GM12878 (cell line): ENCODE results near the gene RPS19BP1. TPM values are rescaled to one million over a fixed set of nuclear protein-coding genes. Genes with fewer than 3 reads are reported as not detected.

Source experiments
- CEBPB ChIP-seq, 2 experiments: fragments of 150-350 bp in 1 of 2; IDR thresholded peaks; 2 replicates each; pipeline ENCODE4 v1.6.1; 2012 to 2014; ENCODE audit warnings: low read depth in 2 of 2, low read length in 2 of 2, borderline replicate concordance in 1 of 2, inconsistent platforms in 1 of 2
- CREB1 ChIP-seq: IDR thresholded peaks from 2 replicates; pipeline ENCODE4 v1.6.1; 2012; ENCODE audit warnings: low read depth, mild to moderate bottlenecking, inconsistent platforms
- CUX1 ChIP-seq: IDR thresholded peaks from 2 replicates; pipeline ENCODE4 v1.6.1; 2012; ENCODE audit warnings: improper control_type of control experiment, low read depth, low read length; ENCODE audit not compliant: insufficient replicate concordance
- EED ChIP-seq: sonication (generic); IDR thresholded peaks from 2 replicates; pipeline ENCODE4 v1.6.1; 2016; ENCODE audit warnings: antibody characterized with exemption, low read depth
- GABPA ChIP-seq: IDR thresholded peaks from 2 replicates; pipeline ENCODE4 v1.6.1; 2014; ENCODE audit warnings: antibody characterized with exemption, low read depth, mild to moderate bottlenecking, inconsistent platforms
- KDM1A ChIP-seq: fragments of 200-600 bp; sonication (generic); IDR thresholded peaks from 2 replicates; pipeline ENCODE4 v1.6.1; 2016; ENCODE audit warnings: borderline replicate concordance
- MTA2 ChIP-seq: fragments of 450-650 bp; IDR thresholded peaks from 2 replicates; pipeline ENCODE4 v1.6.1; 2016; ENCODE audit warnings: low read depth, mild to moderate bottlenecking, moderate library complexity
- RCOR1 ChIP-seq: conservative IDR thresholded peaks from 2 replicates; pipeline ENCODE4 v1.6.1; 2012; ENCODE audit warnings: low read depth, low read length, improper control_type of control experiment
- RELA ChIP-seq: fragments of 450-650 bp; IDR thresholded peaks from 2 replicates; pipeline ENCODE4 v1.8.0; 2014; ENCODE audit warnings: borderline replicate concordance; ENCODE audit not compliant: partially characterized antibody
- SP1 ChIP-seq: IDR thresholded peaks from one replicate; pipeline ENCODE4 v1.6.1; 2011; ENCODE audit warnings: low read depth, low read length
- SREBF1 ChIP-seq: IDR thresholded peaks from 2 replicates; pipeline ENCODE4 v1.6.1; 2012; ENCODE audit warnings: mild to moderate bottlenecking, low read length
- TBL1XR1 ChIP-seq: IDR thresholded peaks from 2 replicates; pipeline ENCODE4 v1.6.1; 2012; ENCODE audit warnings: low read depth, low read length, improper control_type of control experiment
- TCF12 ChIP-seq: IDR thresholded peaks from 2 replicates; pipeline ENCODE4 v1.6.1; 2011; ENCODE audit warnings: low read depth, mild to moderate bottlenecking, low read length
- TCF7 ChIP-seq: IDR thresholded peaks from 2 replicates; pipeline ENCODE4 v1.6.1; 2014; ENCODE audit warnings: antibody characterized with exemption, borderline replicate concordance
- YY1 ChIP-seq: IDR thresholded peaks from 2 replicates; pipeline ENCODE4 v1.6.1; 2011; ENCODE audit warnings: low read depth, mild to moderate bottlenecking, low read length
- ZZZ3 ChIP-seq: IDR thresholded peaks from 2 replicates; pipeline ENCODE4 v1.6.1; 2011; ENCODE audit warnings: low read depth; ENCODE audit not compliant: control insufficient read depth, insufficient read length
- polyA plus RNA-seq, 11 experiments: library from polyadenylated mRNA; depleted of rRNA in 4 of 11; unstranded in 6 of 11; stranded (reverse) in 5 of 11; fragments of >200 nt; fragmentation: Nextera tagmentation in 4 of 11; fragmentation: Illumina TruSeq in 1 of 11; extraction: Ambion mirVana in 4 of 11; extraction: Trizol in 1 of 11; gene quantifications; 1 replicate in 1 of 11; 2 replicates in 10 of 11; pipeline versions ENCODE4 v1.2.1 to v1.2.3, GENCODE V29; 2011 to 2016; ENCODE audit warnings: inconsistent platforms in 2 of 11, missing spikeins in 2 of 11, low read depth in 1 of 11
- total RNA-seq, 4 experiments: library from RNA; depleted of rRNA in 3 of 4; stranded (reverse); fragments of >200 nt in 3 of 4; fragmentation: Illumina TruSeq in 1 of 4; extraction: Trizol in 1 of 4; gene quantifications; 2 replicates each; pipeline versions ENCODE4 v1.2.1 to v1.2.3, GENCODE V29; 2013 to 2021
- TF ChIP-seq, protein P1 (sequence below): fragments of 450-650 bp; IDR thresholded peaks from 2 replicates; pipeline ENCODE4 v1.6.1; 2017; ENCODE audit warnings: antibody characterized with exemption, mild to moderate bottlenecking, moderate library complexity
- TF ChIP-seq, protein P2 (sequence below): fragments of 450-650 bp; conservative IDR thresholded peaks from 2 replicates; pipeline ENCODE4 v1.6.1; 2017; ENCODE audit warnings: mild to moderate bottlenecking, moderate library complexity
- TF ChIP-seq, protein P3 (sequence below): fragments of 450-650 bp; IDR thresholded peaks from 2 replicates; pipeline ENCODE4 v1.6.1; 2017; ENCODE audit warnings: borderline replicate concordance

The RPS19BP1 gene
- total and polyA plus RNA-seq, 10 of the 15 experiments (the other 5 are each of a cell fraction or from before 2014, with no cell fraction given) = 2.7 to 206 (median 78.6) TPM

DNA sequence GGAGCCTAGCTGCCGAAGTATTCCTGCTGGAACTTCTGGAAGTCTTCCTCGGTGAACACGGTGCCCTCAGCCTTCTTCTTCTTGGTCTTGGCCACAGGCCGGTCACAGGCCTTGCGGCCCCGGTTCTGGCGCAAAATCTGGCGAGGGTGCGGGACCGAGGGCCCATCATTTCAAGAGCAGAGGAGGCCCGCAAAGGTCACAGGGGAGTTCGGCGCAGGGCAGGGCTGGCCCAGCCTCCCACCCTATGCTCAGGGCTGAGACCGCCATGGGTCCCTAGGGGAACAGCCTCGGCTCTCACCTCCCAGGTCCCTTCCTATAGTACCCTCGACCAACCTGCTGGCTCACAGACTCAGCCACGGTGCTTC lies 3.1 kb downstream of the RPS19BP1 start (continued):
- TF ChIP-seq, protein P1, sequence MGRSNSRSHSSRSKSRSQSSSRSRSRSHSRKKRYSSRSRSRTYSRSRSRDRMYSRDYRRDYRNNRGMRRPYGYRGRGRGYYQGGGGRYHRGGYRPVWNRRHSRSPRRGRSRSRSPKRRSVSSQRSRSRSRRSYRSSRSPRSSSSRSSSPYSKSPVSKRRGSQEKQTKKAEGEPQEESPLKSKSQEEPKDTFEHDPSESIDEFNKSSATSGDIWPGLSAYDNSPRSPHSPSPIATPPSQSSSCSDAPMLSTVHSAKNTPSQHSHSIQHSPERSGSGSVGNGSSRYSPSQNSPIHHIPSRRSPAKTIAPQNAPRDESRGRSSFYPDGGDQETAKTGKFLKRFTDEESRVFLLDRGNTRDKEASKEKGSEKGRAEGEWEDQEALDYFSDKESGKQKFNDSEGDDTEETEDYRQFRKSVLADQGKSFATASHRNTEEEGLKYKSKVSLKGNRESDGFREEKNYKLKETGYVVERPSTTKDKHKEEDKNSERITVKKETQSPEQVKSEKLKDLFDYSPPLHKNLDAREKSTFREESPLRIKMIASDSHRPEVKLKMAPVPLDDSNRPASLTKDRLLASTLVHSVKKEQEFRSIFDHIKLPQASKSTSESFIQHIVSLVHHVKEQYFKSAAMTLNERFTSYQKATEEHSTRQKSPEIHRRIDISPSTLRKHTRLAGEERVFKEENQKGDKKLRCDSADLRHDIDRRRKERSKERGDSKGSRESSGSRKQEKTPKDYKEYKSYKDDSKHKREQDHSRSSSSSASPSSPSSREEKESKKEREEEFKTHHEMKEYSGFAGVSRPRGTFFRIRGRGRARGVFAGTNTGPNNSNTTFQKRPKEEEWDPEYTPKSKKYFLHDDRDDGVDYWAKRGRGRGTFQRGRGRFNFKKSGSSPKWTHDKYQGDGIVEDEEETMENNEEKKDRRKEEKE = no peak
- TF ChIP-seq CEBPB (IDR thresholded peaks at IDR 0.05; ENCODE audit: borderline replicate concordance in 1 of 2, low read depth in 2 of 2, low read length in 2 of 2) = no peak; a peak in 1 of 4 replicates
- TF ChIP-seq TBL1XR1 = no peak; the same call in 1 of the 2 replicates
- TF ChIP-seq, protein P2, sequence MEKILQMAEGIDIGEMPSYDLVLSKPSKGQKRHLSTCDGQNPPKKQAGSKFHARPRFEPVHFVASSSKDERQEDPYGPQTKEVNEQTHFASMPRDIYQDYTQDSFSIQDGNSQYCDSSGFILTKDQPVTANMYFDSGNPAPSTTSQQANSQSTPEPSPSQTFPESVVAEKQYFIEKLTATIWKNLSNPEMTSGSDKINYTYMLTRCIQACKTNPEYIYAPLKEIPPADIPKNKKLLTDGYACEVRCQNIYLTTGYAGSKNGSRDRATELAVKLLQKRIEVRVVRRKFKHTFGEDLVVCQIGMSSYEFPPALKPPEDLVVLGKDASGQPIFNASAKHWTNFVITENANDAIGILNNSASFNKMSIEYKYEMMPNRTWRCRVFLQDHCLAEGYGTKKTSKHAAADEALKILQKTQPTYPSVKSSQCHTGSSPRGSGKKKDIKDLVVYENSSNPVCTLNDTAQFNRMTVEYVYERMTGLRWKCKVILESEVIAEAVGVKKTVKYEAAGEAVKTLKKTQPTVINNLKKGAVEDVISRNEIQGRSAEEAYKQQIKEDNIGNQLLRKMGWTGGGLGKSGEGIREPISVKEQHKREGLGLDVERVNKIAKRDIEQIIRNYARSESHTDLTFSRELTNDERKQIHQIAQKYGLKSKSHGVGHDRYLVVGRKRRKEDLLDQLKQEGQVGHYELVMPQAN = no peak
- TF ChIP-seq SREBF1 = no peak
- no peak for TF ChIP-seq GABPA
- TF ChIP-seq ZZZ3 = no peak
- no peak for TF ChIP-seq CUX1
- 0 out of 2 replicates have a peak, but pooled peaks have one; percentile 0 for TF ChIP-seq RCOR1
- TF ChIP-seq TCF12 = no peak
- TF ChIP-seq EED = no peak
- TF ChIP-seq RELA = no peak
- TF ChIP-seq KDM1A = no peak
- TF ChIP-seq TCF7 = no peak
- no peak for TF ChIP-seq CREB1
- no peak for TF ChIP-seq YY1
- TF ChIP-seq SP1 = no peak
- no peak for TF ChIP-seq MTA2
- TF ChIP-seq, protein P3, sequence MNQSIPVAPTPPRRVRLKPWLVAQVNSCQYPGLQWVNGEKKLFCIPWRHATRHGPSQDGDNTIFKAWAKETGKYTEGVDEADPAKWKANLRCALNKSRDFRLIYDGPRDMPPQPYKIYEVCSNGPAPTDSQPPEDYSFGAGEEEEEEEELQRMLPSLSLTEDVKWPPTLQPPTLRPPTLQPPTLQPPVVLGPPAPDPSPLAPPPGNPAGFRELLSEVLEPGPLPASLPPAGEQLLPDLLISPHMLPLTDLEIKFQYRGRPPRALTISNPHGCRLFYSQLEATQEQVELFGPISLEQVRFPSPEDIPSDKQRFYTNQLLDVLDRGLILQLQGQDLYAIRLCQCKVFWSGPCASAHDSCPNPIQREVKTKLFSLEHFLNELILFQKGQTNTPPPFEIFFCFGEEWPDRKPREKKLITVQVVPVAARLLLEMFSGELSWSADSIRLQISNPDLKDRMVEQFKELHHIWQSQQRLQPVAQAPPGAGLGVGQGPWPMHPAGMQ = no peak
